ENCODE results near the gene TRAF4. TPM values are rescaled to one million over a fixed set of nuclear protein-coding genes. Genes with fewer than 3 reads are reported as not detected.

The TRAF4 gene
- total and polyA plus RNA-seq, 9 of the 15 experiments (the other 6 are each of a cell fraction or from before 2014, with no cell fraction given), result 2.4 to 147 (median 72.4) TPM

GRCh38 chr17:28745786-28746411 is 2.1 kb downstream of the TRAF4 start (continued):
- no peak for TF ChIP-seq PREB (CRISPR knock-in tag; IDR thresholded peaks at IDR 0.05)
- TF ChIP-seq TGIF2 (CRISPR knock-in tag; IDR thresholded peaks at IDR 0.05), result no peak
- TF ChIP-seq CBX2 (IDR thresholded peaks at IDR 0.05; ENCODE audit: insufficient read depth, low read length, poor library complexity, severe bottlenecking), result no peak
- no peak for TF ChIP-seq HMG20B (CRISPR knock-in tag; IDR thresholded peaks at IDR 0.05)
- no peak for TF ChIP-seq TAF15 (IDR thresholded peaks at IDR 0.05; ENCODE audit: low read depth, low read length)
- no peak for TF ChIP-seq POLR2H (tag; IDR thresholded peaks at IDR 0.05; ENCODE audit: low read depth)
- TF ChIP-seq MEF2A (IDR thresholded peaks at IDR 0.05; ENCODE audit: control insufficient read depth, low read depth, low read length), result no peak
- no peak for TF ChIP-seq SREBF1 (IDR thresholded peaks at IDR 0.05; ENCODE audit: borderline replicate concordance, low read depth, low read length)
- no peak for TF ChIP-seq PRMT5 (CRISPR knock-in tag; IDR thresholded peaks at IDR 0.05)
- no peak for TF ChIP-seq RAD51 (IDR thresholded peaks at IDR 0.05; ENCODE audit: borderline replicate concordance, low read depth)
- TF ChIP-seq ZNF561 (CRISPR knock-in tag; conservative IDR thresholded peaks at IDR 0.05), result no peak
- no peak for TF ChIP-seq HBP1 (CRISPR knock-in tag; IDR thresholded peaks at IDR 0.05)
- no peak for TF ChIP-seq HDAC3 (IDR thresholded peaks at IDR 0.05; ENCODE audit: borderline replicate concordance, partially characterized antibody)
- TF ChIP-seq RUNX1 (IDR thresholded peaks at IDR 0.05; ENCODE audit: low read depth), result no peak
- TF ChIP-seq C11orf30 (IDR thresholded peaks at IDR 0.05; ENCODE audit: low read depth), result peak; percentile 89
- TF ChIP-seq HINFP (tag; conservative IDR thresholded peaks at IDR 0.05; ENCODE audit: low read depth), result no peak
- TF ChIP-seq SMARCB1 (IDR thresholded peaks at IDR 0.05; ENCODE audit: insufficient read length, low read depth), result no peak
- TF ChIP-seq RB1 (IDR thresholded peaks at IDR 0.05; ENCODE audit: low read depth), result no peak
- TF ChIP-seq ESRRB (CRISPR knock-in tag; IDR thresholded peaks at IDR 0.05; ENCODE audit: borderline replicate concordance), result no peak
- TF ChIP-seq MAFG (tag; conservative IDR thresholded peaks at IDR 0.05), result peak; percentile 80
- peak; percentile 18; the same call in 1 of the 2 replicates for TF ChIP-seq POLR2G (IDR thresholded peaks at IDR 0.05; ENCODE audit: low read depth, low read length)
- no peak for TF ChIP-seq RBM34 (IDR thresholded peaks at IDR 0.05; ENCODE audit: borderline replicate concordance, insufficient read depth, low read length)
- no peak for TF ChIP-seq TFAP4 (CRISPR knock-in tag; IDR thresholded peaks at IDR 0.05; ENCODE audit: borderline replicate concordance)
- no peak for TF ChIP-seq POLR2AphosphoS2 (IDR thresholded peaks at IDR 0.05; ENCODE audit: low read length)
- no peak for TF ChIP-seq SMAD1 (IDR thresholded peaks at IDR 0.05; ENCODE audit: low read depth, low read length, partially characterized antibody)

Data from K562 (cell line).